ENCODE data around the gene RNF40.
A peak's percentile ranks its signal among the peaks of the same experiment; 100 is the strongest.
"Not testable (repeated sequence)": the region's sequence is repeated elsewhere in the genome, so short reads cannot be mapped to it uniquely, and the experiment has no call there.

The RNF40 gene

DNA sequence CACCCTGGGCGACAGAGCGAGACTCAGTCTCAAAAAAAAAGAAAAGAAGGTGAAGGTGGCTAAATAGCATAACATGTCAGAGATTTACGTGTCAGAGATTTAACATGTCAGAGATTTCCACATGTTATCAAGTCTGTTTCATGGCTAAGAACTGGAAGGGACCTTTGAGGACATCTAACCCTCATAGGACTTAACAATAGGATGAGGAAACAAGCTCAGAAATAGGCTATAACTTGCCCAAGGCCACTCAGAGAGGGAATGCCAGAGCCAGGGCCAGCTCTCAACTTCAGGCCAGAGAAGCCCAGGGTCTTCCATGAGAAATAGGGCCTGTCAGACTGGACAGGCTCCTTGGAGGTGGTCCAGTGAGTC lies 51.7 kb downstream of the RNF40 start:
- no peaks in the 10 kb centered on the region for H3K9me3 Mint-ChIP-seq
- H3K27ac Mint-ChIP-seq: no peak overlapping the region

DNA sequence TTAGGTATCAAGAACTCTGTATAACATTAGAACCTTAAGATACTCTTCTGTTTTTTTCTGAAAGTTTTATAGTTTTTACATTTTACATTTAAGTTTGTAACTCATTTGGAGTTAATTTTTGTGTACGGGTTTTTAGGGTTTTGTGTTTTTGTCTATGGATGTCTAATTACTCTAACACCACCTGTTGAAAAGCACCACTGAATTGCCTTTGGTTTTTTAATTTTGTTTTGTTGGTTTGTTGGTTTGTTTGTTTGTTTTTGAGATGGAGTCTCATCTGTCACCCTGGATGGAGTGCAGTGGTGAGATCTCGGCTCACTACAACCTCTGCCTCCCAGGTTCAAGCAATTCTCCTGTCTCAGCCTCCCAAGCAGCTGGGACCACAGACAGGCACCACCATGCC lies 54.6 kb downstream of the RNF40 start:
- no peak for DNase-seq
- TF ChIP-seq, protein P1, sequence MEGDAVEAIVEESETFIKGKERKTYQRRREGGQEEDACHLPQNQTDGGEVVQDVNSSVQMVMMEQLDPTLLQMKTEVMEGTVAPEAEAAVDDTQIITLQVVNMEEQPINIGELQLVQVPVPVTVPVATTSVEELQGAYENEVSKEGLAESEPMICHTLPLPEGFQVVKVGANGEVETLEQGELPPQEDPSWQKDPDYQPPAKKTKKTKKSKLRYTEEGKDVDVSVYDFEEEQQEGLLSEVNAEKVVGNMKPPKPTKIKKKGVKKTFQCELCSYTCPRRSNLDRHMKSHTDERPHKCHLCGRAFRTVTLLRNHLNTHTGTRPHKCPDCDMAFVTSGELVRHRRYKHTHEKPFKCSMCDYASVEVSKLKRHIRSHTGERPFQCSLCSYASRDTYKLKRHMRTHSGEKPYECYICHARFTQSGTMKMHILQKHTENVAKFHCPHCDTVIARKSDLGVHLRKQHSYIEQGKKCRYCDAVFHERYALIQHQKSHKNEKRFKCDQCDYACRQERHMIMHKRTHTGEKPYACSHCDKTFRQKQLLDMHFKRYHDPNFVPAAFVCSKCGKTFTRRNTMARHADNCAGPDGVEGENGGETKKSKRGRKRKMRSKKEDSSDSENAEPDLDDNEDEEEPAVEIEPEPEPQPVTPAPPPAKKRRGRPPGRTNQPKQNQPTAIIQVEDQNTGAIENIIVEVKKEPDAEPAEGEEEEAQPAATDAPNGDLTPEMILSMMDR (IDR thresholded peaks at IDR 0.05): no peak
- Mint-ChIP-seq H3K4me1 (peaks cover 6% of the 10 kb centered on the region), H3K4me3 (no peak overlapping the region), H3K9me3 (peaks cover 3% of the 10 kb centered on the region), H3K27ac (no peak overlapping the region), H3K36me3 (ENCODE audit: low read depth) (no peaks in the 10 kb centered on the region), H3K27me3 (ENCODE audit: low read depth, poor library complexity) (peaks cover 25% of the 10 kb centered on the region)

More for the DNA sequence above, 51.7 kb downstream of the RNF40 start:
- Mint-ChIP-seq H3K4me3 (peak overlapping the region; percentile 73), H3K27me3 (ENCODE audit: low read depth, poor library complexity) (peaks cover 33% of the 10 kb centered on the region), H3K36me3 (ENCODE audit: low read depth) (no peaks in the 10 kb centered on the region), H3K4me1 (peaks cover 6% of the 10 kb centered on the region)
- DNase-seq: no peak
- TF ChIP-seq, protein P1 (IDR thresholded peaks at IDR 0.05): no peak

DNA sequence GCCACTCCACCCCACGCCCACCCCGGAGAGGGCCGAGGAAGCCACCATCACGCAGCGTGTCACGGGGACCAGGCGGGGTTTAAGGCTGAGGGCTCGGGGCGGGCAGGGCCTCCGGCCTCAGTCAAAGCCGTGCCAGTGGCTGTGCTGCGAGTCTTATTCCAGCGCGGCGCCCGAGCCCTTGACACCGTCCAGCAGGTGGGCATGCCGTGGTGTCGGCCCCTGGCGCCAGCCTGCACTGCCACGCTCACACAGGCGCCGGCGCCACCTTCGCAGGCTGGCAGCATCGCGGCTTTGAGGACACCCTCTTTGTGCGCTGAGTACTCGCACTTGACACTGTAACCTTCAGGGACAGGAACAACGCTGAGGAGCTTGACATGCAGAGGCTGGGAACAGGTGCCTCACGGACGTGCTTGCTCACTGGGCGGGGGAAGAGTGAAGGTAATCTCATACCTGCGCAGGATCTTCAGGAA lies 58.9 kb downstream of the RNF40 start:
- H3K4me3 Mint-ChIP-seq: no peak overlapping the region

DNA sequence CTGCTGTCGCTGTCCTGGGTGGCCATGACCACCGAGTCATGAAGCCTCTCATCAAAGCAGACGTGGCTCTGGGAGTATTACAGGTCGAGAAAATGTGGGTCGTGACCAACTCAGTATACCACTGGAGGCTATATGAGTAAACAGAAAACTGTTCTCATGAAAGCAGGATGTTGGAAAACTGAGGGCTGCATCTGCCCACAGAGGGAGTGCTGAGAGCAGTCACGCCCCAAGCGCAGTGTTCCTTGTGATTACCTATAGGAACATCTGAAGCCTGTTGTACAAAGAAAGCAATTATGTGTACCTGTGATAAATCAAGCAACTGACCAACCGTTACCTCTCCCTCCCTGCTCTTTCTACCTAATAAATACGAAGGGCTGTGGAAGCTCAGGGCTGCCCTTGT lies 59.3 kb downstream of the RNF40 start:
- H3K27me3 Mint-ChIP-seq (ENCODE audit: low read depth, poor library complexity): peaks cover 30% of the 10 kb centered on the region
- not testable (repeated sequence) for DNase-seq; H3K27ac Mint-ChIP-seq; H3K9me3 Mint-ChIP-seq; H3K4me1 Mint-ChIP-seq; H3K4me3 Mint-ChIP-seq; H3K36me3 Mint-ChIP-seq (ENCODE audit: low read depth)

More for the DNA sequence above, 58.9 kb downstream of the RNF40 start:
- no peak overlapping the region for H3K27ac Mint-ChIP-seq
- TF ChIP-seq, protein P1 (IDR thresholded peaks at IDR 0.05): no peak
- peaks cover 28% of the 10 kb centered on the region for H3K27me3 Mint-ChIP-seq (ENCODE audit: low read depth, poor library complexity)
- H3K36me3 Mint-ChIP-seq (ENCODE audit: low read depth): no peaks in the 10 kb centered on the region
- DNase-seq: no peak
- peaks cover 6% of the 10 kb centered on the region for H3K9me3 Mint-ChIP-seq
- H3K4me1 Mint-ChIP-seq: no peaks in the 10 kb centered on the region

DNA sequence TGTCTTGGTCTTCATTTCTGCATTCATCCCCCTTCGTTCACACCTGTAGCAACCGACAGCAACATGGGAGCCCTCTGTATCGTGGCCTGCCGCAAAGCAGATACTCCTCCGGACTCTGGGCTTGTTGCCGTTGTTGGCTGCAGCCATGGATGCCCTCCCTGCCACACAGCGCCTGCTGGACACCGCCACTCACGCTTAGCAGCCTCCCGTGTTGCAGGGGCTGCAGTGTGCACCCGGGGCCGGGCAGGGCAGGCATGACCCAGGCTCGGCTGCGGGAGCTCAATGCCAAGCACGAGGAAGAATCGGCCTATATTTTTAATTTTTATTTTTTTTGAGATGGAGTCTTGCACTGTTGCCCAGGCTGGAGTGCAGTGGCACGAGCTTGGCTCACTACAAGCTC lies 59.8 kb downstream of the RNF40 start:
- TF ChIP-seq, protein P1 (IDR thresholded peaks at IDR 0.05): no peak
- no peak for DNase-seq
- Mint-ChIP-seq H3K27me3 (ENCODE audit: low read depth, poor library complexity) (peaks cover 31% of the 10 kb centered on the region), H3K9me3 (peaks cover 6% of the 10 kb centered on the region), H3K4me3 (no peak overlapping the region), H3K36me3 (ENCODE audit: low read depth) (no peaks in the 10 kb centered on the region), H3K4me1 (no peaks in the 10 kb centered on the region), H3K27ac (no peak overlapping the region)
